GM12892 (cell line): ENCODE results near the gene FUCA2.
"Not testable (repeated sequence)": the region's sequence is repeated elsewhere in the genome, so short reads cannot be mapped to it uniquely, and the experiment has no call there.

Source experiments
- DNase-seq: peaks from one replicate; pipeline ENCODE4 v3.0.0; 2011; ENCODE audit not compliant: insufficient read length
- FAIRE-seq: peaks from 2 replicates; lab custom pipeline; 2011; peaks lifted over from hg19 to GRCh38; lab: Jason Lieb, UNC
- POLR2A ChIP-seq: IDR thresholded peaks from 2 replicates; pipeline ENCODE4 v1.6.1; 2011; ENCODE audit warnings: low read depth, low read length, control low read depth
- POLR2AphosphoS5 ChIP-seq: IDR thresholded peaks from 2 replicates; pipeline ENCODE4 v1.6.1; 2011; ENCODE audit warnings: low read depth, low read length, control low read depth
- TAF1 ChIP-seq: IDR thresholded peaks from 2 replicates; pipeline ENCODE4 v1.6.1; 2011; ENCODE audit warnings: low read depth, mild to moderate bottlenecking, control low read depth, low read length, borderline replicate concordance

The FUCA2 gene

GRCh38 chr6:143485967-143486366 lies 25.6 kb downstream of the FUCA2 start:
- DNase-seq (no peak), FAIRE-seq (no peak)

GRCh38 chr6:143482593-143482992 lies 28.9 kb downstream of the FUCA2 start:
- TF ChIP-seq TAF1 (no peak), POLR2AphosphoS5 (no peak), POLR2A (no peak)
- FAIRE-seq (no peak), DNase-seq (no peak)

More at GRCh38 chr6:143485967-143486366, 25.6 kb downstream of the FUCA2 start:
- TF ChIP-seq TAF1 (no peak), POLR2AphosphoS5 (no peak), POLR2A (no peak)

- no peak for DNase-seq
- FAIRE-seq: peak; percentile 9
- TF ChIP-seq POLR2AphosphoS5 (no peak), TAF1 (no peak), POLR2A (no peak)
Observed at GRCh38 chr6:143478479-143479062, 32.9 kb downstream of the FUCA2 start.

- TF ChIP-seq POLR2AphosphoS5 (no peak), POLR2A (no peak), TAF1 (no peak)
- no peak for DNase-seq
- no peak for FAIRE-seq
Observed at GRCh38 chr6:143476545-143476944, 35.0 kb downstream of the FUCA2 start.

GRCh38 chr6:143471822-143472221 lies 39.7 kb downstream of the FUCA2 start:
- no peak for TF ChIP-seq TAF1
- no peak for TF ChIP-seq POLR2A
- no peak for TF ChIP-seq POLR2AphosphoS5
- FAIRE-seq (no peak), DNase-seq (no peak)

GRCh38 chr6:143468823-143469222 lies 42.7 kb downstream of the FUCA2 start:
- not testable (repeated sequence) for DNase-seq, FAIRE-seq

GRCh38 chr6:143468026-143468425 lies 43.5 kb downstream of the FUCA2 start:
- TF ChIP-seq POLR2AphosphoS5 (no peak), POLR2A (no peak), TAF1 (no peak)
- FAIRE-seq (no peak), DNase-seq (no peak)

- FAIRE-seq: no peak
- no peak for DNase-seq
- TF ChIP-seq TAF1 (no peak), POLR2A (no peak), POLR2AphosphoS5 (no peak)
Observed at GRCh38 chr6:143465546-143465945, 46.0 kb downstream of the FUCA2 start.

- TF ChIP-seq POLR2AphosphoS5 (no peak), POLR2A (no peak), TAF1 (no peak)
- DNase-seq: no peak
Observed at GRCh38 chr6:143457563-143458359, 53.8 kb downstream of the FUCA2 start.

GRCh38 chr6:143451531-143451930 lies 60.0 kb downstream of the FUCA2 start:
- no peak for DNase-seq
- TF ChIP-seq POLR2A: no peak
- TF ChIP-seq TAF1: no peak
- no peak for TF ChIP-seq POLR2AphosphoS5
- FAIRE-seq: no peak

More at GRCh38 chr6:143457563-143458359, 53.8 kb downstream of the FUCA2 start:
- no peak for FAIRE-seq

- DNase-seq (peak; percentile 65), FAIRE-seq (peak; percentile 91)
- TF ChIP-seq TAF1: peak; percentile 94
- TF ChIP-seq POLR2AphosphoS5: peak; percentile 93
- peak; percentile 88 for TF ChIP-seq POLR2A
Observed at GRCh38 chr6:143450453-143451371, 60.8 kb downstream of the FUCA2 start, which contains the start of the genes ADAT2 and PEX3. Gene ADAT2 (minus strand): TSS chr6:143450695. CDS start chr6:143450658, 37 bp downstream. Gene PEX3 (plus strand): TSS chr6:143450805. CDS start chr6:143451043, 238 bp downstream.
